Activated CD8-positive, alpha-beta T cell treated with anti-CD3 and anti-CD28 coated beads for 36 hours (primary cell): ENCODE results near the gene POP5. TPM values are rescaled to one million over a fixed set of nuclear protein-coding genes. Genes with fewer than 3 reads are reported as not detected.

Experiments used
- ATAC-seq: fragments of 200-7000 bp; cut with Tn5 transposase; one replicate; pipeline ENCODE4 v1.10.0; 2021; ENCODE audit warnings: mild to moderate bottlenecking, moderate library complexity
- CTCF ChIA-PET: fragments of 350-600 bp; sonication (Branson Sonifier 250); formaldehyde crosslinking; loops from one replicate; lab custom pipeline; 2021; ENCODE audit warnings: antibody characterized with exemption; lab: Charles Lee
- POLR2A ChIA-PET: fragments of 350-600 bp; sonication (Branson Sonifier 250); formaldehyde crosslinking; loops from one replicate; lab custom pipeline; 2021; ENCODE audit warnings: antibody characterized with exemption; lab: Charles Lee
- DNase-seq: peaks from one replicate; pipeline ENCODE4 v3.0.0-alpha.2; 2020
- H3K27ac Mint-ChIP-seq: one replicate; pipeline ENCODE4 v1.8.0; 2021; ENCODE audit warnings: mild to moderate bottlenecking, mixed read lengths
- H3K27me3 Mint-ChIP-seq: one replicate; pipeline ENCODE4 v1.8.0; 2021; ENCODE audit warnings: mixed read lengths
- H3K36me3 Mint-ChIP-seq: one replicate; pipeline ENCODE4 v1.8.0; 2021; ENCODE audit warnings: low read depth, mixed read lengths
- H3K4me1 Mint-ChIP-seq: one replicate; pipeline ENCODE4 v1.8.0; 2021; ENCODE audit warnings: low read depth, mixed read lengths
- H3K4me3 Mint-ChIP-seq: one replicate; pipeline ENCODE4 v1.8.0; 2021; ENCODE audit warnings: mild to moderate bottlenecking, moderate library complexity, mixed read lengths
- H3K9me3 Mint-ChIP-seq: one replicate; pipeline ENCODE4 v1.8.0; 2021; ENCODE audit warnings: mixed read lengths
- intact Hi-C: fragments of 100-400 bp; cut with micrococcal nuclease; formaldehyde crosslinking; loops from one replicate; pipeline ENCODE4 v1.10.0; 2022
- total RNA-seq, 2 experiments: library from RNA; stranded (reverse); gene quantifications; one replicate each; pipeline ENCODE4 v1.2.3, GENCODE V29; 2021
- TF ChIP-seq, protein P1 (sequence below): fragments of 200-600 bp; IDR thresholded peaks from one replicate; pipeline ENCODE4 v1.8.0; 2022; ENCODE audit warnings: antibody characterized with exemption, mild to moderate bottlenecking

POP5 gene
- total RNA-seq, 2 experiments from 2014 or later = 44.3 to 51.1 TPM

GRCh38 chr12:120546050-120546386 lies 35.2 kb downstream of the POP5 start:
- Mint-ChIP-seq H3K27ac (peak overlapping the region; percentile 47), H3K4me1 (peaks cover 12% of the 10 kb centered on the region), H3K27me3 (no peaks in the 10 kb centered on the region), H3K36me3 (peaks cover 12% of the 10 kb centered on the region), H3K9me3 (no peaks in the 10 kb centered on the region), H3K4me3 (no peak overlapping the region)
- no peak for DNase-seq
- TF ChIP-seq, protein P1, sequence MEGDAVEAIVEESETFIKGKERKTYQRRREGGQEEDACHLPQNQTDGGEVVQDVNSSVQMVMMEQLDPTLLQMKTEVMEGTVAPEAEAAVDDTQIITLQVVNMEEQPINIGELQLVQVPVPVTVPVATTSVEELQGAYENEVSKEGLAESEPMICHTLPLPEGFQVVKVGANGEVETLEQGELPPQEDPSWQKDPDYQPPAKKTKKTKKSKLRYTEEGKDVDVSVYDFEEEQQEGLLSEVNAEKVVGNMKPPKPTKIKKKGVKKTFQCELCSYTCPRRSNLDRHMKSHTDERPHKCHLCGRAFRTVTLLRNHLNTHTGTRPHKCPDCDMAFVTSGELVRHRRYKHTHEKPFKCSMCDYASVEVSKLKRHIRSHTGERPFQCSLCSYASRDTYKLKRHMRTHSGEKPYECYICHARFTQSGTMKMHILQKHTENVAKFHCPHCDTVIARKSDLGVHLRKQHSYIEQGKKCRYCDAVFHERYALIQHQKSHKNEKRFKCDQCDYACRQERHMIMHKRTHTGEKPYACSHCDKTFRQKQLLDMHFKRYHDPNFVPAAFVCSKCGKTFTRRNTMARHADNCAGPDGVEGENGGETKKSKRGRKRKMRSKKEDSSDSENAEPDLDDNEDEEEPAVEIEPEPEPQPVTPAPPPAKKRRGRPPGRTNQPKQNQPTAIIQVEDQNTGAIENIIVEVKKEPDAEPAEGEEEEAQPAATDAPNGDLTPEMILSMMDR = no peak
- ChIA-PET CTCF (no interaction called here), POLR2A (interaction anchor here (1.1 kb wide), 1 partner anchor 9 kb away, joined by 3 read pairs; no protein-coding TSS in a partner anchor)
- ATAC-seq = no peak
- intact Hi-C loops = no loop called here

DNA sequence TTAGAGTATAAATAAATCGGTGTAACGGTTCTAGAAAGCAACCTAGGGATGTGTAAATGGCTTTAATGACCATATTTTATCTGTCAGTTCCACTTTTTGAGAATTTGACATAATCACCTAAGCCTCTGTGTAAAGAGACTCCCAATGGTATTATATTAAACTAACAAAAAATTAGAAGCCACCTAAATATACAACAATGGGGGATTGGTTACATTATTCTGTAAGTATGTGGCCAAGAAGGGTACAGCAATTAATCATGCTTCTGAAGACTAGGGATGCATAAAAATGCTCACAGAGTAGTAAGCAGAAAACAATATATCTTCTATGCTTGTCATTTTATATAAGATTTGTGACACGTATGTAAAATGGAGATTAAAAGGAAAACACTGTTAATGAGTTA lies 36.5 kb downstream of the POP5 start:
- no peaks in the 10 kb centered on the region for H3K9me3 Mint-ChIP-seq
- peaks cover 19% of the 10 kb centered on the region for H3K4me1 Mint-ChIP-seq
- CTCF ChIA-PET = no interaction called here
- TF ChIP-seq, protein P1 = no peak
- POLR2A ChIA-PET = interaction anchor here (0.6 kb wide), 1 partner anchor 1097 kb away, joined by 3 read pairs; no protein-coding TSS in a partner anchor
- ATAC-seq (no peak), DNase-seq (no peak)
- no peak overlapping the region for H3K27ac Mint-ChIP-seq
- peaks cover 19% of the 10 kb centered on the region for H3K36me3 Mint-ChIP-seq
- H3K27me3 Mint-ChIP-seq = no peaks in the 10 kb centered on the region
- H3K4me3 Mint-ChIP-seq = no peak overlapping the region
- intact Hi-C loops = no loop called here

DNA sequence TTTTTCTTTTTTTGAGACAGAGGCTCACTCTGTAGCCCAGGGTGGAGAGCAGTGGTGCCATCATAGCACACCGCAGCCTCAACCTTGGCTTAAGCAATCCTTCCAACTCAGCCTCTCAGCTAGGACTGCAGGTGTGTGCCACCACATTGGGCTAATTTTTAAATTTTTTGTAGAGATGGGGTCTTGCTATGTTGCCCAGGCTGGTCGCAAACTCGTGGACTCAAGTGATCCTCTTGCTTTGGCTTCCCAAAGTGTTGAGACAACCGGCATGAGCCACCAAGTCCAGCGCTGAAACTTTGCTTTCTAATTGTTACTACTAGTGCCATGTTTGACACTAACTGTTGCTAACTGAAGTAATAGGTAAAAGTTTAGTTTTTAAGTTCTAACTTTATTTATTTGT lies 39.0 kb downstream of the POP5 start:
- no peak for DNase-seq
- ChIA-PET CTCF (no interaction called here), POLR2A (no interaction called here)
- intact Hi-C loops = no loop called here
- Mint-ChIP-seq H3K4me3 (no peak overlapping the region), H3K9me3 (no peaks in the 10 kb centered on the region), H3K27me3 (no peaks in the 10 kb centered on the region), H3K4me1 (peaks cover 44% of the 10 kb centered on the region), H3K27ac (no peak overlapping the region), H3K36me3 (peaks cover 36% of the 10 kb centered on the region)
- TF ChIP-seq, protein P1 = no peak
- no peak for ATAC-seq

DNA sequence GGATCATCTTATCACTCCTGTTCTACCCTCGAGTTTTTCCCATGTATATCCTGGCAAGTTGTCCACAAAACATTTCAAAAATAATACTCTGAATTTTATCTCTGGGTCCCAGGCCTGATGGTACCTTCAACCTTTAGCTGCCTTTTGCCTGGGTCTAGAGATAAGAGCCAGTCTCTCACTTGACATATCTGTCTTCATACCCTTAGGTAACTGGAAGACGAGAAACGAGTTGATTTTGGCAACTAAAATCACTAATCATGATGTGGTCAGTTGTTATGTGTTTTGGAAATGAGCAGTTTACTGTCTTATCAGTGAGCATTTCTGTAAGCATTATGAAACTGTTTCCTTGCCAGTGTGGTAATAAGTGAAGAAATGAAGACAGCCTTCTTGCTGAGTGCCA lies 40.8 kb downstream of the POP5 start:
- H3K4me1 Mint-ChIP-seq = peaks cover 53% of the 10 kb centered on the region
- POLR2A ChIA-PET = no interaction called here
- no peak overlapping the region for H3K4me3 Mint-ChIP-seq
- peaks cover 48% of the 10 kb centered on the region for H3K36me3 Mint-ChIP-seq
- H3K9me3 Mint-ChIP-seq = no peaks in the 10 kb centered on the region
- DNase-seq = no peak
- H3K27me3 Mint-ChIP-seq = no peaks in the 10 kb centered on the region
- ATAC-seq = no peak
- intact Hi-C loops = no loop called here
- H3K27ac Mint-ChIP-seq = peak overlapping the region; percentile 4
- TF ChIP-seq, protein P1 = no peak
- CTCF ChIA-PET = no interaction called here

DNA sequence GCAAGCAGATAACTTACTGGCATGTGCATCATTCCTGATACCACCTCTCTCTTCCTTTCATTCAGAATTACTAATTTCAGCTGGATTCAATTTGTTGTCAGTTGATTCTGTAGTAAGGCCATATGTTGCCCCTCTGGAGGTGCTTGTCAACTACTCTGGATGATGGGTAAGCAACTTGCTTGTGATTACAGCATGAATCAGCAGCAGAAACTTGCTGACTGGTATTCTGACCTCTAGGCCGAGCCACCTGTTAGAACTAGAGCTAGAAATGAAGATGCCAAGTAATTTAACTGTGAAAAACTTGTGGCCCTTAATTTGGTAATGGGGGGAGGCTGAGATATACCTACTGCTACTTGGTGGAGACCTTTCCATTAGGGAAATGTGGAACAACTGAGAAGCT lies 41.9 kb downstream of the POP5 start:
- TF ChIP-seq, protein P1 = no peak
- H3K9me3 Mint-ChIP-seq = no peaks in the 10 kb centered on the region
- ATAC-seq (no peak), DNase-seq (peak; percentile 19)
- H3K27ac Mint-ChIP-seq = peak overlapping the region; percentile 61
- H3K36me3 Mint-ChIP-seq = peaks cover 54% of the 10 kb centered on the region
- H3K4me1 Mint-ChIP-seq = peaks cover 50% of the 10 kb centered on the region
- H3K4me3 Mint-ChIP-seq = no peak overlapping the region
- H3K27me3 Mint-ChIP-seq = no peaks in the 10 kb centered on the region
- POLR2A ChIA-PET = interaction anchor here (0.5 to 2.3 kb wide), 3 partner anchors 10 to 531 kb away, joined by 3 to 9 read pairs (median 3); partner anchors contain the start of gene COQ5
- CTCF ChIA-PET = interaction anchor here (1.2 to 2.1 kb wide), 5 partner anchors 10 to 110 kb away, joined by 3 to 9 read pairs (median 4); partner anchors contain the start of genes COQ5 and POP5
- intact Hi-C loops = no loop called here
